ENCODE measurements around the gene DGUOK. TPM values are rescaled to one million over a fixed set of nuclear protein-coding genes. Genes with fewer than 3 reads are reported as not detected.

Gene DGUOK
- polyA plus RNA-seq, 1 donor (not counting 4 experiments of a cell fraction or from before 2014, with no cell fraction given) = 102 TPM

GRCh38 chr2:73913414-73914054, 13.1 kb upstream of the DGUOK start:
- Histone ChIP-seq H2AFZ (ENCODE audit: control insufficient read depth, low read length) (no peak overlapping the region), H3K27me3 (ENCODE audit: control insufficient read depth, extremely low read depth, insufficient read depth, low read length) (no peaks in the 10 kb centered on the region), H3K27ac (ENCODE audit: control insufficient read depth, insufficient read depth, low read length) (no peak overlapping the region), H3K79me2 (ENCODE audit: control insufficient read depth, insufficient read depth, low read length) (no peaks in the 10 kb centered on the region), H3K36me3 (ENCODE audit: control insufficient read depth in 2 of 2, extremely low read depth in 1 of 2, insufficient read depth in 2 of 2, low read length in 2 of 2) (no peaks in the 10 kb centered on the region), H3K9ac (ENCODE audit: control insufficient read depth, extremely low read depth, insufficient read depth, low read length) (no peak overlapping the region), H3K9me1 (ENCODE audit: control insufficient read depth, extremely low read depth, insufficient read depth, low read length) (no peaks in the 10 kb centered on the region), H3K4me3 (ENCODE audit: control insufficient read depth in 2 of 3, extremely low read depth in 1 of 3, insufficient read depth in 2 of 3, low read depth in 1 of 3, low read length in 3 of 3) (no peak overlapping the region), H3K9me3 (ENCODE audit: control insufficient read depth, low read depth, low read length) (no peaks in the 10 kb centered on the region), H3K4me1 (ENCODE audit: control insufficient read depth, extremely low read depth, insufficient read depth, low read length) (no peaks in the 10 kb centered on the region), H3K4me2 (ENCODE audit: control insufficient read depth, extremely low read depth, insufficient read depth, low read depth, low read length) (no peak overlapping the region), H4K20me1 (ENCODE audit: control insufficient read depth, extremely low read depth, insufficient read depth, low read length) (no peaks in the 10 kb centered on the region)
- DNase-seq (ENCODE audit: low read depth, low spot score) (no peak), FAIRE-seq (no peak)
- dilution Hi-C loops (cut with MboI; ENCODE audit: extremely low pct_ligation_motif_present, low sequenced_read_pairs) = no loop called here
- TF ChIP-seq EZH2 (IDR thresholded peaks at IDR 0.05; ENCODE audit: low read length) = no peak
- TF ChIP-seq, protein P1, sequence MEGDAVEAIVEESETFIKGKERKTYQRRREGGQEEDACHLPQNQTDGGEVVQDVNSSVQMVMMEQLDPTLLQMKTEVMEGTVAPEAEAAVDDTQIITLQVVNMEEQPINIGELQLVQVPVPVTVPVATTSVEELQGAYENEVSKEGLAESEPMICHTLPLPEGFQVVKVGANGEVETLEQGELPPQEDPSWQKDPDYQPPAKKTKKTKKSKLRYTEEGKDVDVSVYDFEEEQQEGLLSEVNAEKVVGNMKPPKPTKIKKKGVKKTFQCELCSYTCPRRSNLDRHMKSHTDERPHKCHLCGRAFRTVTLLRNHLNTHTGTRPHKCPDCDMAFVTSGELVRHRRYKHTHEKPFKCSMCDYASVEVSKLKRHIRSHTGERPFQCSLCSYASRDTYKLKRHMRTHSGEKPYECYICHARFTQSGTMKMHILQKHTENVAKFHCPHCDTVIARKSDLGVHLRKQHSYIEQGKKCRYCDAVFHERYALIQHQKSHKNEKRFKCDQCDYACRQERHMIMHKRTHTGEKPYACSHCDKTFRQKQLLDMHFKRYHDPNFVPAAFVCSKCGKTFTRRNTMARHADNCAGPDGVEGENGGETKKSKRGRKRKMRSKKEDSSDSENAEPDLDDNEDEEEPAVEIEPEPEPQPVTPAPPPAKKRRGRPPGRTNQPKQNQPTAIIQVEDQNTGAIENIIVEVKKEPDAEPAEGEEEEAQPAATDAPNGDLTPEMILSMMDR (optimal IDR thresholded peaks at IDR 0.05 in 1 of 3, IDR thresholded peaks at IDR 0.05 in 1 of 3, conservative IDR thresholded peaks at IDR 0.05 in 1 of 3; ENCODE audit: extremely low read depth in 1 of 3, insufficient read depth in 2 of 3, low read length in 3 of 3) = no peak

- DNase-seq (ENCODE audit: low read depth, low spot score) = no peak
- H3K9ac ChIP-seq (ENCODE audit: control insufficient read depth, extremely low read depth, insufficient read depth, low read length) = no peak overlapping the region
- no peaks in the 10 kb centered on the region for H3K79me2 ChIP-seq (ENCODE audit: control insufficient read depth, insufficient read depth, low read length)
- H2AFZ ChIP-seq (ENCODE audit: control insufficient read depth, low read length) = no peak overlapping the region
- no peaks in the 10 kb centered on the region for H3K27me3 ChIP-seq (ENCODE audit: control insufficient read depth, extremely low read depth, insufficient read depth, low read length)
- no peak overlapping the region for H3K27ac ChIP-seq (ENCODE audit: control insufficient read depth, insufficient read depth, low read length)
- no peaks in the 10 kb centered on the region for H3K9me1 ChIP-seq (ENCODE audit: control insufficient read depth, extremely low read depth, insufficient read depth, low read length)
- H3K4me2 ChIP-seq (ENCODE audit: control insufficient read depth, extremely low read depth, insufficient read depth, low read depth, low read length) = no peak overlapping the region
- TF ChIP-seq EZH2 (IDR thresholded peaks at IDR 0.05; ENCODE audit: low read length) = no peak
- TF ChIP-seq, protein P1 (optimal IDR thresholded peaks at IDR 0.05 in 1 of 3, IDR thresholded peaks at IDR 0.05 in 1 of 3, conservative IDR thresholded peaks at IDR 0.05 in 1 of 3; ENCODE audit: extremely low read depth in 1 of 3, insufficient read depth in 2 of 3, low read length in 3 of 3) = no peak
- dilution Hi-C loops (cut with MboI; ENCODE audit: extremely low pct_ligation_motif_present, low sequenced_read_pairs) = no loop called here
- H4K20me1 ChIP-seq (ENCODE audit: control insufficient read depth, extremely low read depth, insufficient read depth, low read length) = no peaks in the 10 kb centered on the region
- no peak for FAIRE-seq
- H3K9me3 ChIP-seq (ENCODE audit: control insufficient read depth, low read depth, low read length) = no peaks in the 10 kb centered on the region
- H3K36me3 ChIP-seq (ENCODE audit: control insufficient read depth in 2 of 2, extremely low read depth in 1 of 2, insufficient read depth in 2 of 2, low read length in 2 of 2) = no peaks in the 10 kb centered on the region
- H3K4me3 ChIP-seq (ENCODE audit: control insufficient read depth in 2 of 3, extremely low read depth in 1 of 3, insufficient read depth in 2 of 3, low read depth in 1 of 3, low read length in 3 of 3) = no peak overlapping the region
- no peaks in the 10 kb centered on the region for H3K4me1 ChIP-seq (ENCODE audit: control insufficient read depth, extremely low read depth, insufficient read depth, low read length)
These were observed 12.0 kb upstream of the DGUOK start for GRCh38 chr2:73914667-73915066.
